ENCODE measurements around the gene SLC25A38. TPM values are rescaled to one million over a fixed set of nuclear protein-coding genes. Genes with fewer than 3 reads are reported as not detected.

SLC25A38 gene
- total and polyA plus RNA-seq, 4 donors: 24.8 to 31.0 (median 27.4) TPM

GRCh38 chr3:39405687-39406367 is 22.7 kb downstream of the SLC25A38 start:
- DNase-seq: no peak
- H3K9me3 ChIP-seq (ENCODE audit: control insufficient read depth in 4 of 4, insufficient read depth in 3 of 4, low read length in 3 of 4): no peaks in the 10 kb centered on the region
- H3K9ac ChIP-seq (ENCODE audit: insufficient read depth in 1 of 2, low read length in 2 of 2): peak overlapping the region in 1 of 2 donors; percentile 59
- H3K27me3 ChIP-seq (ENCODE audit: control insufficient read depth in 3 of 3, insufficient read depth in 3 of 3, low read length in 2 of 3): no peaks in the 10 kb centered on the region
- H3K4me3 ChIP-seq: peak overlapping the region; percentile 83
- peaks cover 0 to 17% (median 7%) of the 10 kb centered on the region in 5 donors for H3K4me1 ChIP-seq (ENCODE audit: control insufficient read depth in 5 of 5, insufficient read depth in 5 of 5, low read length in 5 of 5)
- H3K36me3 ChIP-seq (ENCODE audit: control insufficient read depth in 4 of 4, insufficient read depth in 4 of 4, low read length in 4 of 4): peaks cover 7 to 22% (median 12%) of the 10 kb centered on the region in 4 donors
- TF ChIP-seq CTCF (IDR thresholded peaks at IDR 0.05; ENCODE audit: control extremely low read depth, extremely low read depth): no peak
- ATAC-seq (ENCODE audit: insufficient read depth, low FRiP score): no peak
- 75 to 76% methylated on average over 13 of the region's 13 CpGs for WGBS, 2 donors
- peak overlapping the region; percentile 91 to 96 for H3K27ac ChIP-seq (ENCODE audit: low read depth in 1 of 2, low read length in 1 of 2)

GRCh38 chr3:39406368-39407258 is 23.4 kb downstream of the SLC25A38 start, which contains the start of gene RPSA:
RPSA (plus strand) TSS chr3:39406720; CDS start chr3:39407654, 934 bp downstream.
- Histone ChIP-seq H3K9me3 (ENCODE audit: control insufficient read depth in 4 of 4, insufficient read depth in 3 of 4, low read length in 3 of 4) (no peaks in the 10 kb centered on the region), H3K36me3 (ENCODE audit: control insufficient read depth in 4 of 4, insufficient read depth in 4 of 4, low read length in 4 of 4) (peaks cover 15 to 26% (median 19%) of the 10 kb centered on the region in 4 donors), H3K27me3 (ENCODE audit: control insufficient read depth in 3 of 3, insufficient read depth in 3 of 3, low read length in 2 of 3) (no peaks in the 10 kb centered on the region), H3K9ac (ENCODE audit: insufficient read depth in 1 of 2, low read length in 2 of 2) (peak within 1 kb of the TSS; percentile 63 to 85), H3K27ac (ENCODE audit: low read depth in 1 of 2, low read length in 1 of 2) (peak within 1 kb of the TSS; percentile 91 to 96), H3K4me1 (ENCODE audit: control insufficient read depth in 5 of 5, insufficient read depth in 5 of 5, low read length in 5 of 5) (peaks cover 0 to 17% (median 7%) of the 10 kb centered on the region in 5 donors), H3K4me3 (peak within 1 kb of the TSS; percentile 83)
- WGBS, 2 donors: 0% methylated on average over 56 to 63 of the region's 63 CpGs
- peak; percentile 31 for TF ChIP-seq CTCF (IDR thresholded peaks at IDR 0.05; ENCODE audit: control extremely low read depth, extremely low read depth)
- ATAC-seq (ENCODE audit: insufficient read depth, low FRiP score): peak; percentile 93
- peak; percentile 96 to 99 (median 97) for DNase-seq

GRCh38 chr3:39407259-39407629 is 24.1 kb downstream of the SLC25A38 start:
- no peak for TF ChIP-seq CTCF (IDR thresholded peaks at IDR 0.05; ENCODE audit: control extremely low read depth, extremely low read depth)
- 9 to 10% methylated on average over 9 of the region's 9 CpGs for WGBS, 2 donors
- DNase-seq: peak in 2 of 3 donors; percentile 18 to 25
- no peaks in the 10 kb centered on the region for H3K9me3 ChIP-seq (ENCODE audit: control insufficient read depth in 4 of 4, insufficient read depth in 3 of 4, low read length in 3 of 4)
- peak overlapping the region; percentile 63 to 85 for H3K9ac ChIP-seq (ENCODE audit: insufficient read depth in 1 of 2, low read length in 2 of 2)
- no peaks in the 10 kb centered on the region for H3K27me3 ChIP-seq (ENCODE audit: control insufficient read depth in 3 of 3, insufficient read depth in 3 of 3, low read length in 2 of 3)
- H3K4me3 ChIP-seq: peak overlapping the region; percentile 83
- ATAC-seq (ENCODE audit: insufficient read depth, low FRiP score): no peak
- peaks cover 21 to 31% (median 23%) of the 10 kb centered on the region in 4 donors for H3K36me3 ChIP-seq (ENCODE audit: control insufficient read depth in 4 of 4, insufficient read depth in 4 of 4, low read length in 4 of 4)
- peak overlapping the region in 1 of 2 donors; percentile 81 for H3K27ac ChIP-seq (ENCODE audit: low read depth in 1 of 2, low read length in 1 of 2)
- peaks cover 0 to 17% (median 7%) of the 10 kb centered on the region in 5 donors for H3K4me1 ChIP-seq (ENCODE audit: control insufficient read depth in 5 of 5, insufficient read depth in 5 of 5, low read length in 5 of 5)

Data from lung (tissue), 12 donors.